ENCODE results near the gene ALLC.

The ALLC gene

GRCh38 chr2:3701071-3701470 is 43.1 kb downstream of the ALLC start:
- TF ChIP-seq FOXP2 (optimal IDR thresholded peaks at IDR 0.05; ENCODE audit: borderline replicate concordance, extremely low read depth, extremely low read length, insufficient read depth), result no peak
- TF ChIP-seq POLR2AphosphoS5 (IDR thresholded peaks at IDR 0.05; ENCODE audit: low read depth, low read length), result no peak

- TF ChIP-seq POLR2AphosphoS5 (IDR thresholded peaks at IDR 0.05; ENCODE audit: low read depth, low read length) (no peak), SIN3A (IDR thresholded peaks at IDR 0.05; ENCODE audit: borderline replicate concordance, insufficient read depth, low read length) (no peak), TAF1 (IDR thresholded peaks at IDR 0.05; ENCODE audit: borderline replicate concordance, insufficient read depth, low read length) (no peak), FOXP2 (optimal IDR thresholded peaks at IDR 0.05; ENCODE audit: borderline replicate concordance, extremely low read depth, extremely low read length, insufficient read depth) (no peak)
- TF ChIP-seq, protein P1, sequence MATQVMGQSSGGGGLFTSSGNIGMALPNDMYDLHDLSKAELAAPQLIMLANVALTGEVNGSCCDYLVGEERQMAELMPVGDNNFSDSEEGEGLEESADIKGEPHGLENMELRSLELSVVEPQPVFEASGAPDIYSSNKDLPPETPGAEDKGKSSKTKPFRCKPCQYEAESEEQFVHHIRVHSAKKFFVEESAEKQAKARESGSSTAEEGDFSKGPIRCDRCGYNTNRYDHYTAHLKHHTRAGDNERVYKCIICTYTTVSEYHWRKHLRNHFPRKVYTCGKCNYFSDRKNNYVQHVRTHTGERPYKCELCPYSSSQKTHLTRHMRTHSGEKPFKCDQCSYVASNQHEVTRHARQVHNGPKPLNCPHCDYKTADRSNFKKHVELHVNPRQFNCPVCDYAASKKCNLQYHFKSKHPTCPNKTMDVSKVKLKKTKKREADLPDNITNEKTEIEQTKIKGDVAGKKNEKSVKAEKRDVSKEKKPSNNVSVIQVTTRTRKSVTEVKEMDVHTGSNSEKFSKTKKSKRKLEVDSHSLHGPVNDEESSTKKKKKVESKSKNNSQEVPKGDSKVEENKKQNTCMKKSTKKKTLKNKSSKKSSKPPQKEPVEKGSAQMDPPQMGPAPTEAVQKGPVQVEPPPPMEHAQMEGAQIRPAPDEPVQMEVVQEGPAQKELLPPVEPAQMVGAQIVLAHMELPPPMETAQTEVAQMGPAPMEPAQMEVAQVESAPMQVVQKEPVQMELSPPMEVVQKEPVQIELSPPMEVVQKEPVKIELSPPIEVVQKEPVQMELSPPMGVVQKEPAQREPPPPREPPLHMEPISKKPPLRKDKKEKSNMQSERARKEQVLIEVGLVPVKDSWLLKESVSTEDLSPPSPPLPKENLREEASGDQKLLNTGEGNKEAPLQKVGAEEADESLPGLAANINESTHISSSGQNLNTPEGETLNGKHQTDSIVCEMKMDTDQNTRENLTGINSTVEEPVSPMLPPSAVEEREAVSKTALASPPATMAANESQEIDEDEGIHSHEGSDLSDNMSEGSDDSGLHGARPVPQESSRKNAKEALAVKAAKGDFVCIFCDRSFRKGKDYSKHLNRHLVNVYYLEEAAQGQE (IDR thresholded peaks at IDR 0.05; ENCODE audit: insufficient read depth in 1 of 2, low read depth in 2 of 2, low read length in 2 of 2), result no peak
These were observed 45.3 kb downstream of the ALLC start, which contains the start of gene DCDC2C for GRCh38 chr2:3703236-3703756. DCDC2C (plus strand) TSS chr2:3703575; CDS start chr2:3703752, 177 bp downstream.

- TF ChIP-seq TAF1 (IDR thresholded peaks at IDR 0.05; ENCODE audit: borderline replicate concordance, insufficient read depth, low read length), result no peak
- no peak for TF ChIP-seq POLR2AphosphoS5 (IDR thresholded peaks at IDR 0.05; ENCODE audit: low read depth, low read length)
These were observed 45.9 kb downstream of the ALLC start for GRCh38 chr2:3703757-3704355.

GRCh38 chr2:3704692-3705091 is 46.7 kb downstream of the ALLC start:
- TF ChIP-seq, protein P1 (IDR thresholded peaks at IDR 0.05; ENCODE audit: insufficient read depth in 1 of 2, low read depth in 2 of 2, low read length in 2 of 2), result no peak
- TF ChIP-seq POLR2AphosphoS5 (IDR thresholded peaks at IDR 0.05; ENCODE audit: low read depth, low read length), result no peak
- no peak for TF ChIP-seq SIN3A (IDR thresholded peaks at IDR 0.05; ENCODE audit: borderline replicate concordance, insufficient read depth, low read length)
- no peak for TF ChIP-seq TAF1 (IDR thresholded peaks at IDR 0.05; ENCODE audit: borderline replicate concordance, insufficient read depth, low read length)
- TF ChIP-seq FOXP2 (optimal IDR thresholded peaks at IDR 0.05; ENCODE audit: borderline replicate concordance, extremely low read depth, extremely low read length, insufficient read depth), result no peak

- TF ChIP-seq SIN3A (IDR thresholded peaks at IDR 0.05; ENCODE audit: borderline replicate concordance, insufficient read depth, low read length) (no peak), FOXP2 (optimal IDR thresholded peaks at IDR 0.05; ENCODE audit: borderline replicate concordance, extremely low read depth, extremely low read length, insufficient read depth) (no peak), TAF1 (IDR thresholded peaks at IDR 0.05; ENCODE audit: borderline replicate concordance, insufficient read depth, low read length) (no peak), POLR2AphosphoS5 (IDR thresholded peaks at IDR 0.05; ENCODE audit: low read depth, low read length) (no peak)
- TF ChIP-seq, protein P1 (IDR thresholded peaks at IDR 0.05; ENCODE audit: insufficient read depth in 1 of 2, low read depth in 2 of 2, low read length in 2 of 2), result no peak
These were observed 47.8 kb downstream of the ALLC start for GRCh38 chr2:3705782-3706181.

- TF ChIP-seq FOXP2 (optimal IDR thresholded peaks at IDR 0.05; ENCODE audit: borderline replicate concordance, extremely low read depth, extremely low read length, insufficient read depth) (no peak), TAF1 (IDR thresholded peaks at IDR 0.05; ENCODE audit: borderline replicate concordance, insufficient read depth, low read length) (no peak), POLR2AphosphoS5 (IDR thresholded peaks at IDR 0.05; ENCODE audit: low read depth, low read length) (no peak), SIN3A (IDR thresholded peaks at IDR 0.05; ENCODE audit: borderline replicate concordance, insufficient read depth, low read length) (no peak)
- TF ChIP-seq, protein P1 (IDR thresholded peaks at IDR 0.05; ENCODE audit: insufficient read depth in 1 of 2, low read depth in 2 of 2, low read length in 2 of 2), result no peak
These were observed 48.9 kb downstream of the ALLC start for GRCh38 chr2:3706892-3707291.
